HG02571 (cell line): ENCODE measurements around the gene MDC1.
"Not testable (repeated sequence)": the region's sequence is repeated elsewhere in the genome, so short reads cannot be mapped to it uniquely, and the experiment has no call there.

Source experiments
- ATAC-seq: cut with Tn5 transposase; IDR thresholded peaks from one replicate; pipeline ENCODE4 v1.9.1; 2021; ENCODE audit warnings: mild to moderate bottlenecking, moderate library complexity; ENCODE audit not compliant: unreplicated experiment

Gene MDC1

GRCh38 chr6:30725713-30726505 lies 8.8 kb upstream of the MDC1 start:
- ATAC-seq: no peak

- ATAC-seq: no peak
These were observed 8.0 kb upstream of the MDC1 start for GRCh38 chr6:30724906-30725667.

- ATAC-seq: not testable (repeated sequence)
These were observed 7.0 kb upstream of the MDC1 start for GRCh38 chr6:30723843-30724741.

- not testable (repeated sequence) for ATAC-seq
These were observed 6.2 kb upstream of the MDC1 start for GRCh38 chr6:30723159-30723842.

- no peak for ATAC-seq
These were observed 5.4 kb upstream of the MDC1 start for GRCh38 chr6:30722280-30723112.

GRCh38 chr6:30722025-30722279 lies 4.9 kb upstream of the MDC1 start:
- ATAC-seq: not testable (repeated sequence)

- ATAC-seq: peak; percentile 31
These were observed 4.3 kb upstream of the MDC1 start for GRCh38 chr6:30721198-30722024.

GRCh38 chr6:30720738-30721197 lies 3.7 kb upstream of the MDC1 start:
- ATAC-seq: no peak

GRCh38 chr6:30719791-30720737 lies 3.0 kb upstream of the MDC1 start, which contains the start of gene TUBB:
TUBB (plus strand) TSS chr6:30720352; CDS start chr6:30720507, 155 bp downstream.
- peak; percentile 37 for ATAC-seq

GRCh38 chr6:30719356-30719755 lies 2.3 kb upstream of the MDC1 start:
- no peak for ATAC-seq

GRCh38 chr6:30717845-30718720 lies 1.0 kb upstream of the MDC1 start:
- not testable (repeated sequence) for ATAC-seq

GRCh38 chr6:30716879-30717128 lies 277 bp downstream of the MDC1 start:
- no peak for ATAC-seq

- no peak for ATAC-seq
These were observed 2.8 kb downstream of the MDC1 start for GRCh38 chr6:30714263-30714662.

GRCh38 chr6:30712441-30712945 lies 4.6 kb downstream of the MDC1 start:
- no peak for ATAC-seq

GRCh38 chr6:30711758-30712380 lies 5.2 kb downstream of the MDC1 start:
- ATAC-seq: no peak

- no peak for ATAC-seq
These were observed 7.8 kb downstream of the MDC1 start for GRCh38 chr6:30709101-30709868.
